Right atrium auricular region (tissue), 2 donors: ENCODE measurements around the gene ANAPC7. TPM values are rescaled to one million over a fixed set of nuclear protein-coding genes. Genes with fewer than 3 reads are reported as not detected.
A peak's percentile ranks its signal among the peaks of the same experiment; 100 is the strongest.
"Not testable (repeated sequence)": the region's sequence is repeated elsewhere in the genome, so short reads cannot be mapped to it uniquely, and the experiment has no call there.

Source experiments
- DNase-seq: peaks from one replicate; pipeline ENCODE4 v3.0.0-alpha.2; 2019; ENCODE audit warnings: low spot score
- H3K27ac ChIP-seq, 2 donors: fragments of 200-600 bp; sonication (generic); 1 replicate in 1 of 2; 2 replicates in 1 of 2; pipeline ENCODE4 v1.5.1; 2016 to 2019
- H3K27me3 ChIP-seq, 2 donors: fragments of 200-600 bp; sonication (generic); one replicate each; pipeline versions ENCODE4 v1.5.1 to v1.6.0; 2017 to 2019
- H3K36me3 ChIP-seq: fragments of 200-600 bp; sonication (generic); one replicate; pipeline ENCODE4 v1.5.1; 2016
- H3K4me1 ChIP-seq, 2 donors: fragments of 200-600 bp; sonication (generic); one replicate each; pipeline versions ENCODE4 v1.5.1 to v1.6.0; 2017 to 2019
- H3K4me3 ChIP-seq, 2 donors: fragments of 200-600 bp; sonication (generic); 1 replicate in 1 of 2; 2 replicates in 1 of 2; pipeline ENCODE4 v1.5.1; 2017 to 2019; ENCODE audit warnings: mild to moderate bottlenecking in 1 of 2, moderate library complexity in 1 of 2
- H3K9me3 ChIP-seq, 2 donors: fragments of 200-600 bp; sonication (generic); one replicate each; pipeline ENCODE4 v1.5.1; 2019
- total RNA-seq, 2 donors: library from RNA; depleted of rRNA; stranded (reverse); fragments of >200 nt; gene quantifications; one replicate each; pipeline ENCODE4 v1.1.0, GENCODE V29; 2016
- TF ChIP-seq, protein P1 (sequence below), 2 donors: fragments of 200-600 bp; sonication (generic); IDR thresholded peaks; one replicate each; pipeline ENCODE4 v1.5.1; 2019; ENCODE audit warnings: antibody characterized with exemption in 2 of 2

Gene ANAPC7
- total RNA-seq, 2 donors from 2014 or later: 30.4 to 30.9 TPM

- Histone ChIP-seq H3K4me1 (no peaks in the 10 kb centered on the region), H3K4me3 (peak overlapping the region; percentile 46 to 55), H3K27me3 (no peaks in the 10 kb centered on the region), H3K9me3 (no peaks in the 10 kb centered on the region), H3K36me3 (peaks cover 31% of the 10 kb centered on the region), H3K27ac (peak overlapping the region; percentile 11 to 33)
- no peak for DNase-seq
- TF ChIP-seq, protein P1, sequence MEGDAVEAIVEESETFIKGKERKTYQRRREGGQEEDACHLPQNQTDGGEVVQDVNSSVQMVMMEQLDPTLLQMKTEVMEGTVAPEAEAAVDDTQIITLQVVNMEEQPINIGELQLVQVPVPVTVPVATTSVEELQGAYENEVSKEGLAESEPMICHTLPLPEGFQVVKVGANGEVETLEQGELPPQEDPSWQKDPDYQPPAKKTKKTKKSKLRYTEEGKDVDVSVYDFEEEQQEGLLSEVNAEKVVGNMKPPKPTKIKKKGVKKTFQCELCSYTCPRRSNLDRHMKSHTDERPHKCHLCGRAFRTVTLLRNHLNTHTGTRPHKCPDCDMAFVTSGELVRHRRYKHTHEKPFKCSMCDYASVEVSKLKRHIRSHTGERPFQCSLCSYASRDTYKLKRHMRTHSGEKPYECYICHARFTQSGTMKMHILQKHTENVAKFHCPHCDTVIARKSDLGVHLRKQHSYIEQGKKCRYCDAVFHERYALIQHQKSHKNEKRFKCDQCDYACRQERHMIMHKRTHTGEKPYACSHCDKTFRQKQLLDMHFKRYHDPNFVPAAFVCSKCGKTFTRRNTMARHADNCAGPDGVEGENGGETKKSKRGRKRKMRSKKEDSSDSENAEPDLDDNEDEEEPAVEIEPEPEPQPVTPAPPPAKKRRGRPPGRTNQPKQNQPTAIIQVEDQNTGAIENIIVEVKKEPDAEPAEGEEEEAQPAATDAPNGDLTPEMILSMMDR (IDR thresholded peaks at IDR 0.05): no peak
These were observed 28.6 kb upstream of the ANAPC7 start for GRCh38 chr12:110431957-110432587.

- H3K4me1 ChIP-seq, H3K27ac ChIP-seq, H3K27me3 ChIP-seq, DNase-seq, H3K36me3 ChIP-seq, H3K9me3 ChIP-seq, H3K4me3 ChIP-seq: not testable (repeated sequence)
These were observed 26.2 kb upstream of the ANAPC7 start for GRCh38 chr12:110429676-110430075.

DNA sequence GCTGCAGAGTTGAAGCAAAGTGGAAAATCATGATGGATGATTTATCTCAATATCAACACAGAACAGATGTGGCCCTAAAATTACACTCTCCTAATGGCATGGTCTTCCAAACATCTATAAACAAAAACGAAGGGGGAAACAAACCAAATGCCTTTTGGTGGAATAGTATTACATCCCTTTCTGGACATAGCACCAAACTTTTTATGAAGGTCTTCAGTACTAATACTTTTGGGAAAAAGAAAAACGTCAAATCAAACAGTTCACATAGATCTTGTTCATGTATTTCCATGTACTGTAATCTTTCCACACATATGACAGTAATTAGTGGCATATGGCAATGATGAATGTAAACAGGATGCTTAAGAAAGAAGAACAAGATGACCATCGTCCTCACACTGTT lies 22.9 kb upstream of the ANAPC7 start:
- no peaks in the 10 kb centered on the region for H3K27me3 ChIP-seq
- no peak overlapping the region for H3K27ac ChIP-seq
- H3K4me1 ChIP-seq: no peaks in the 10 kb centered on the region
- H3K4me3 ChIP-seq: no peak overlapping the region
- H3K36me3 ChIP-seq: no peaks in the 10 kb centered on the region
- TF ChIP-seq, protein P1 (IDR thresholded peaks at IDR 0.05): no peak
- no peaks in the 10 kb centered on the region for H3K9me3 ChIP-seq
- no peak for DNase-seq

DNA sequence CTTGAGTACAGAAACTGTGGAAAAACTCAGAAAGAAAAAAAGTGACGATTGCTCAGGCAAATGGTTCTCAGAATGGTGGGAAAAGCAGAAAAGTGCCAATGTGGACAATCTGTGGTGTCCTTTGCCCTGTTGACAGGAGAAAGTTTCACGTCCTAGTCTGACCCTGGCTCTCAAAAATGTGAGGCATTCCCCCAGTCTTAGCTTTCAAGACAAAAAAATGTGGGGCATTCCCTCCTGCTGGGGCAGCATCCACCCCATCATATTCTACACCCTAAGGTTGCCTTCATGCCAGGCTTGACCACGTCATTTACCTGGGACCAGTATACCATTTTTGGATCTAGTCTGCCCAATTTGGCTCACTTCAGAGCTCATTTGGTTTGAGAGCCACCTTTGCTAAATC lies 20.7 kb upstream of the ANAPC7 start:
- Histone ChIP-seq H3K36me3 (no peaks in the 10 kb centered on the region), H3K4me3 (no peak overlapping the region), H3K9me3 (no peaks in the 10 kb centered on the region), H3K4me1 (no peaks in the 10 kb centered on the region), H3K27ac (no peak overlapping the region), H3K27me3 (no peaks in the 10 kb centered on the region)
- no peak for DNase-seq
- TF ChIP-seq, protein P1 (IDR thresholded peaks at IDR 0.05): no peak

DNA sequence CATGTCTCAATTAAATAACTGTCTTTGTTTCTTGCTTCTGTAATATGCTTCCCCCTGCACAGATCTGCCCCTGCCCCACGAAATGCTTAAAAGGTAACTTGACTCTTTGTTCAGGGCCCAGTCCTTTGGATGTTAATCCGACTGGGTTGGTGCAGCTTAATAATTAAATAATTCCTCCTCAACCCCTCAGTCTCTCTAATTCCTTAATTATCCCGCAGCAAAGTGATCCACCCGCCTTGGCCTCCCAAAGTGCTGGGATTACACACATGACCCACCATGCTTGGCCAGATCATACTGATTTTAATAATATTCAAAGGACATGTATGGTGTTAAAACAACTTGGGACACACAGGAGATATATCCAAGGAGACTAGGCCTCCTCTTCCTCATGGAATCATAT lies 18.2 kb upstream of the ANAPC7 start:
- no peak for DNase-seq
- Histone ChIP-seq H3K36me3 (no peaks in the 10 kb centered on the region), H3K27me3 (no peaks in the 10 kb centered on the region), H3K9me3 (no peaks in the 10 kb centered on the region), H3K4me3 (no peak overlapping the region), H3K4me1 (no peaks in the 10 kb centered on the region), H3K27ac (no peak overlapping the region)
- TF ChIP-seq, protein P1 (IDR thresholded peaks at IDR 0.05): no peak

- no peak overlapping the region for H3K27ac ChIP-seq
- no peaks in the 10 kb centered on the region for H3K27me3 ChIP-seq
- no peaks in the 10 kb centered on the region for H3K9me3 ChIP-seq
- no peaks in the 10 kb centered on the region for H3K4me1 ChIP-seq
- H3K4me3 ChIP-seq: no peak overlapping the region
- no peaks in the 10 kb centered on the region for H3K36me3 ChIP-seq
- DNase-seq: no peak
- TF ChIP-seq, protein P1 (IDR thresholded peaks at IDR 0.05): no peak
These were observed 17.7 kb upstream of the ANAPC7 start for GRCh38 chr12:110421159-110421661.

- not testable (repeated sequence) for H3K4me1 ChIP-seq, H3K4me3 ChIP-seq, H3K9me3 ChIP-seq, H3K27ac ChIP-seq, DNase-seq, H3K36me3 ChIP-seq, H3K27me3 ChIP-seq
These were observed 17.1 kb upstream of the ANAPC7 start for GRCh38 chr12:110420644-110421043.

- not testable (repeated sequence) for H3K27me3 ChIP-seq, DNase-seq, H3K27ac ChIP-seq, H3K36me3 ChIP-seq, H3K4me1 ChIP-seq, H3K9me3 ChIP-seq, H3K4me3 ChIP-seq
These were observed 13.6 kb upstream of the ANAPC7 start for GRCh38 chr12:110417113-110417512.

GRCh38 chr12:110410086-110410485 lies 6.6 kb upstream of the ANAPC7 start:
- not testable (repeated sequence) for H3K4me3 ChIP-seq, H3K27me3 ChIP-seq, H3K36me3 ChIP-seq, H3K9me3 ChIP-seq, H3K4me1 ChIP-seq, H3K27ac ChIP-seq, DNase-seq

DNA sequence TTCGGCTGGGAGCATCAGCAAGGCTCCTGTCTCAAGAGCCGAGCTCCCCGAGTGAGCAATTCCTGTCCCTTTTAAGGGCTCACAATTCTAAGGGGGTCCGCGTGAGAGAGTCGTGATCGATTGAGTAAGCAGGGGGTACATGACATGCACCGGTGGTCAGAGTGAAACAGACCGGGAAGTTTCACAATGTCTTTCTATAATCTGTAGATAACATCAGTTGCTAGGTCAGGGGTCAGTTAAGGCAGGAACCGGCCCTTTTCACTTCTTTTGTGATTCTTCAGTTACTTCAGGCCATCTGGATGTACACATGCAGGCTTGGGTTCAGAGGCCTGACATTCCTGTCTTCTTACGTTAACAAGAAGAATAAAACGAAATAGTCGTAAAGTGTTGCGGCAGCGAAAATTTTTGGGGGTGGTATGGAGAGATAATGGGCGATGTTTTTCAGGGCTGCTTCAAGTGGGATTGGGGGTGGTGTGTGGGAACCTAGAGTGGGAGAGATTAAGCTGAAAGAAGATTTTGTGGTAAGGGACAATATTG lies 1.7 kb upstream of the ANAPC7 start:
- not testable (repeated sequence) for H3K27me3 ChIP-seq, DNase-seq, H3K4me3 ChIP-seq, H3K9me3 ChIP-seq, H3K27ac ChIP-seq
- Histone ChIP-seq H3K36me3 (peaks cover 13% of the 10 kb centered on the region), H3K4me1 (peaks cover 0 to 14% of the 10 kb centered on the region in 2 donors)
